Measurements from ENCODE around the gene CALHM3.

The CALHM3 gene

GRCh38 chr10:103474077-103474476, 5.0 kb downstream of the CALHM3 start:
- DNase-seq, result no peak

- no peak for DNase-seq
Observed at GRCh38 chr10:103473261-103473671, 5.8 kb downstream of the CALHM3 start.

GRCh38 chr10:103472005-103472404, 7.0 kb downstream of the CALHM3 start:
- no peak for DNase-seq

GRCh38 chr10:103470761-103471653, 8.0 kb downstream of the CALHM3 start:
- DNase-seq, result peak; percentile 40

- no peak for DNase-seq
Observed at GRCh38 chr10:103469201-103469600, 9.8 kb downstream of the CALHM3 start.

- DNase-seq, result no peak
Observed at GRCh38 chr10:103467406-103467805, 11.6 kb downstream of the CALHM3 start.

- DNase-seq, result peak; percentile 42
Observed at GRCh38 chr10:103466734-103467133, 12.3 kb downstream of the CALHM3 start.

GRCh38 chr10:103465411-103466179, 13.4 kb downstream of the CALHM3 start:
- DNase-seq, result no peak

GRCh38 chr10:103463499-103463898, 15.5 kb downstream of the CALHM3 start:
- no peak for DNase-seq

GRCh38 chr10:103459615-103460014, 19.4 kb downstream of the CALHM3 start:
- no peak for DNase-seq

- no peak for DNase-seq
Observed at GRCh38 chr10:103458720-103459119, 20.3 kb downstream of the CALHM3 start, which contains the start of gene CALHM1. Gene CALHM1 (minus strand): TSS chr10:103458900. CDS start chr10:103458751, 149 bp downstream.

GRCh38 chr10:103457896-103458583, 21.0 kb downstream of the CALHM3 start:
- no peak for DNase-seq

GRCh38 chr10:103457176-103457712, 21.8 kb downstream of the CALHM3 start:
- no peak for DNase-seq

GRCh38 chr10:103456074-103456660, 22.9 kb downstream of the CALHM3 start:
- DNase-seq, result no peak

GRCh38 chr10:103455235-103455634, 23.8 kb downstream of the CALHM3 start:
- no peak for DNase-seq

GRCh38 chr10:103454026-103454425, 25.0 kb downstream of the CALHM3 start:
- DNase-seq, result no peak

- DNase-seq, result no peak
Observed at GRCh38 chr10:103452506-103453230, 26.4 kb downstream of the CALHM3 start.

GRCh38 chr10:103451831-103452505, 27.1 kb downstream of the CALHM3 start, which contains the start of gene CALHM2:
Gene CALHM2 (minus strand): TSS chr10:103452370. CDS start chr10:103449941, 2,429 bp downstream.
- peak; percentile 53 for DNase-seq

GRCh38 chr10:103451091-103451813, 27.8 kb downstream of the CALHM3 start:
- DNase-seq, result peak; percentile 33

- DNase-seq, result no peak
Observed at GRCh38 chr10:103450201-103450695, 28.8 kb downstream of the CALHM3 start.

All from fibroblast of skin of abdomen (primary cell).